Transverse colon (tissue), 4 donors: ENCODE data around the gene EPB41L5. TPM values are rescaled to one million over a fixed set of nuclear protein-coding genes. Genes with fewer than 3 reads are reported as not detected.
A peak's percentile ranks its signal among the peaks of the same experiment; 100 is the strongest.

Source experiments
- DNase-seq: peaks from one replicate; pipeline ENCODE4 v3.0.0-alpha.2; 2019
- H3K27ac ChIP-seq, 4 donors: fragments of 200-600 bp; sonication (generic); 2 replicates each; pipeline ENCODE4 v1.5.1; 2016 to 2018; ENCODE audit warnings: inconsistent platforms in 4 of 4
- H3K27me3 ChIP-seq: fragments of 200-600 bp; sonication (generic); 2 replicates; pipeline ENCODE4 v1.5.1; 2017; ENCODE audit warnings: inconsistent platforms
- H3K36me3 ChIP-seq, 4 donors: fragments of 200-600 bp; sonication (generic); 2 replicates each; pipeline ENCODE4 v1.5.1; 2017 to 2019; ENCODE audit warnings: inconsistent platforms in 4 of 4
- H3K4me1 ChIP-seq, 4 donors: fragments of 200-600 bp; sonication (generic); 2 replicates each; pipeline ENCODE4 v1.5.1; 2017 to 2020; ENCODE audit warnings: inconsistent platforms in 4 of 4
- H3K4me3 ChIP-seq, 4 donors: fragments of 200-600 bp; sonication (generic); 1 replicate in 1 of 4; 2 replicates in 3 of 4; pipeline versions ENCODE4 v1.5.1 to v1.6.1; 2017 to 2019; ENCODE audit warnings: inconsistent platforms in 4 of 4
- H3K9me3 ChIP-seq, 2 donors: fragments of 200-600 bp; sonication (generic); 2 replicates each; pipeline ENCODE4 v1.5.1; 2017 to 2019; ENCODE audit warnings: inconsistent platforms in 2 of 2
- EP300 ChIP-seq: sonication (generic); formaldehyde crosslinking; IDR thresholded peaks from one replicate; pipeline ENCODE4 v1.6.1; 2017; ENCODE audit warnings: antibody characterized with exemption, low read depth
- POLR2A ChIP-seq: fragments of 450-650 bp; IDR thresholded peaks from one replicate; pipeline ENCODE4 v1.6.1; 2016; ENCODE audit warnings: antibody characterized with exemption, mild to moderate bottlenecking, moderate library complexity
- POLR2AphosphoS5 ChIP-seq, 3 donors: sonication (generic); formaldehyde crosslinking; IDR thresholded peaks; one replicate each; pipeline ENCODE4 v1.6.1; 2016; ENCODE audit warnings: antibody characterized with exemption in 3 of 3
- WGBS, 2 donors: methylation state at CpG; one replicate each; pipeline ENCODE4 v1.1.5; 2018; ENCODE audit warnings: low coverage in 1 of 2; 5-methylcytosine and 5-hydroxymethylcytosine counted together
- in situ Hi-C, 4 donors: fragments of 200-750 bp; cut with MboI; loops; one replicate each; pipeline versions ENCODE4 v1.15.0 to v1.15.1; 2017; ENCODE audit warnings: low sequenced_read_pairs in 3 of 4, low pct_ligation_motif_present in 1 of 4, low pct_unique_long_range_greater_than_20kb in 1 of 4
- intact Hi-C: fragments of 100-400 bp; cut with DNase I; formaldehyde crosslinking; loops from one replicate; pipeline ENCODE4 v1.15.1; 2023; ENCODE audit warnings: low total_unique reads
- total RNA-seq, 4 donors: library from RNA; depleted of rRNA; stranded (reverse); fragments of >200 nt; gene quantifications; one replicate each; pipeline ENCODE4 v1.1.0, GENCODE V29; 2016
- TF ChIP-seq, protein P1 (sequence below), 5 experiments: fragments of 200-600 bp in 3 of 5; fragments of 450-650 bp in 2 of 5; sonication (generic) in 3 of 5; IDR thresholded peaks; 1 replicate in 2 of 5; 2 replicates in 3 of 5; pipeline ENCODE4 v1.5.1; 2016 to 2017; ENCODE audit warnings: antibody characterized with exemption in 5 of 5, inconsistent platforms in 3 of 5, mild to moderate bottlenecking in 2 of 5, moderate library complexity in 1 of 5

The EPB41L5 gene
- total RNA-seq, 4 donors from 2014 or later: 11.1 to 36.5 (median 27.6) TPM

DNA sequence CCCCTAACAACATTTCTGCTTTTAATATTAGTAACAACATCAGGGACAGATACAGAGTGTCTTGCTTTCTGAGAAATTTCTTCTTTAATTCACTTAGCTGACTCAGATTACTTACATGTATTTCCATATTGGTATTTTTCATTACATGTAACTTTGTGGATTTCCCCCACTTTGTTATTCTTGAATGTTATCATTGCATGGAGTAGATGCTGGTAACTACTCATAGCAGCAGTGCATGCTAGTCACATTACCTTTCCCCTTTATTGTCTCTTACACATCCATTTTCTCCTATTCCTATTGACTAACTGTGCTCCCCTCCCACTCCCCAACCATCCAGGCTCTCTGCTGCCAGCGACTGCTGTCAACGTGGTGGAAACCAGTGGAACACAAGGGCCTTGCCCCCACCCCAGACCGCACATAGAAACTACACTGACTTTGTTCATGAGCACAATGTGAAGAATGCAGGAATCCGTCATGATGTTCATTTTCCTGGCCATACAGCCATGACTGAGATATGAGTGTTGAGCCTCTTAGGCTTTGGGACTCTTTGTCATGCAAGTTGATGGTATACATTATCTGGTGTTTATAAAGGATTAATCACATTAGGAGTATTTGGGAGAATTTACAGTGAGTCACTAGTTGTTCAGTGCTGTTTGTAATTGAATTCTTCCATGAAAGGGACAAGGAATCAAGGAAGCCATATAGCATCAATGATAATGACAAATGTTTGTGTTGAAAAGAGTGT is 91.0 kb downstream of the EPB41L5 start:
- H3K36me3 ChIP-seq: peaks cover 0 to 11% (median 0%) of the 10 kb centered on the region in 4 donors
- TF ChIP-seq, protein P1, sequence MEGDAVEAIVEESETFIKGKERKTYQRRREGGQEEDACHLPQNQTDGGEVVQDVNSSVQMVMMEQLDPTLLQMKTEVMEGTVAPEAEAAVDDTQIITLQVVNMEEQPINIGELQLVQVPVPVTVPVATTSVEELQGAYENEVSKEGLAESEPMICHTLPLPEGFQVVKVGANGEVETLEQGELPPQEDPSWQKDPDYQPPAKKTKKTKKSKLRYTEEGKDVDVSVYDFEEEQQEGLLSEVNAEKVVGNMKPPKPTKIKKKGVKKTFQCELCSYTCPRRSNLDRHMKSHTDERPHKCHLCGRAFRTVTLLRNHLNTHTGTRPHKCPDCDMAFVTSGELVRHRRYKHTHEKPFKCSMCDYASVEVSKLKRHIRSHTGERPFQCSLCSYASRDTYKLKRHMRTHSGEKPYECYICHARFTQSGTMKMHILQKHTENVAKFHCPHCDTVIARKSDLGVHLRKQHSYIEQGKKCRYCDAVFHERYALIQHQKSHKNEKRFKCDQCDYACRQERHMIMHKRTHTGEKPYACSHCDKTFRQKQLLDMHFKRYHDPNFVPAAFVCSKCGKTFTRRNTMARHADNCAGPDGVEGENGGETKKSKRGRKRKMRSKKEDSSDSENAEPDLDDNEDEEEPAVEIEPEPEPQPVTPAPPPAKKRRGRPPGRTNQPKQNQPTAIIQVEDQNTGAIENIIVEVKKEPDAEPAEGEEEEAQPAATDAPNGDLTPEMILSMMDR (IDR thresholded peaks at IDR 0.05): no peak
- TF ChIP-seq POLR2A (no peak), POLR2AphosphoS5 (IDR thresholded peaks at IDR 0.05) (no peak), EP300 (no peak)
- H3K9me3 ChIP-seq: no peaks in the 10 kb centered on the region
- 88 to 92% methylated on average over 2 to 4 of the region's 4 CpGs for WGBS, 2 donors
- intact Hi-C loops (no loop called here), in situ Hi-C loops (no loop called here)
- H3K27ac ChIP-seq: no peak overlapping the region
- no peak for DNase-seq
- H3K4me1 ChIP-seq: peaks cover 11 to 20% (median 15%) of the 10 kb centered on the region in 4 donors
- no peak overlapping the region for H3K4me3 ChIP-seq
- no peaks in the 10 kb centered on the region for H3K27me3 ChIP-seq

DNA sequence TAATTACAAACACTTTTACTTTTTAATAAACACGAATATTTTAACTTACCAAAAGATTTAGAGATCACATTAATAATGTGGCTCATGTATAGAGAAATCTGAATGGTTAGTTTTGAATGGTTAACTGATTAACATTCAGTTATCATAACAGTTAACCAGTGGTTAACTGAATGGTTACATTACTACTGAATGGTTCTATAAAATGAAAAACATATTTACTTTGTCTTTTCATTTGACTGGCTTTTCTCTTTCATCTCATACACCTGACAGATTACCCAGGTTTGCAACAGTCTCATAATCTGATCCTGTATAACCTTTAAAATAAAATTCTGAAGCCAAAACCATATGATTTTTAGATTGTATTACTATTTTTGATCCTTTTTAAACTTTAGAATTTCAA is 91.9 kb downstream of the EPB41L5 start:
- Histone ChIP-seq H3K4me1 (peaks cover 11 to 29% (median 18%) of the 10 kb centered on the region in 4 donors), H3K9me3 (no peaks in the 10 kb centered on the region), H3K4me3 (no peak overlapping the region), H3K27me3 (no peaks in the 10 kb centered on the region), H3K36me3 (peaks cover 0 to 11% (median 0%) of the 10 kb centered on the region in 4 donors), H3K27ac (no peak overlapping the region)
- WGBS, 2 donors: 36 to 58% methylated on average over 1 of the region's 1 CpG
- intact Hi-C loops: no loop called here
- in situ Hi-C loops: no loop called here
- TF ChIP-seq, protein P1 (IDR thresholded peaks at IDR 0.05): no peak
- TF ChIP-seq POLR2A (no peak), POLR2AphosphoS5 (IDR thresholded peaks at IDR 0.05) (no peak), EP300 (no peak)
- no peak for DNase-seq

DNA sequence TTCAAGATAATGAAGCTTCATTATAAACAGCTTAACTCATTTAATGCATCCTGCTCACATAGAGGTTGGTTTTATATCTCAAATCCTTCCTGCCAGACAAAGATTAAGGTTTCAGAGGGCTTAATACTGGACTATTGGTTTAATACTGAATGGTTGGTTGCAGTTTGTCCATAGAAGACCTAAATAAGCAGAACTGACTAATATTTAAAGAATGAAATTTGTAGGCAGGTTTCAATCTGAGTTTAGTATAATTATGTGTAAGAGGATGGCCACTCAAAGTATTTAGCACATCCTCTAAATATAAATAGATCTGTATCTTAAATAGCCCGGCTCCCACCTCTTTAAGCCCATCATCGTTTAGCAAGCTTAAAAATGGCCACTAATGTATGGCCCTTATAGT is 92.5 kb downstream of the EPB41L5 start:
- H3K4me3 ChIP-seq: no peak overlapping the region
- H3K27me3 ChIP-seq: no peaks in the 10 kb centered on the region
- no peak for DNase-seq
- TF ChIP-seq POLR2A (no peak), EP300 (no peak), POLR2AphosphoS5 (IDR thresholded peaks at IDR 0.05) (no peak)
- TF ChIP-seq, protein P1 (IDR thresholded peaks at IDR 0.05): no peak
- WGBS, 2 donors: 78% methylated on average over 2 of the region's 2 CpGs
- H3K9me3 ChIP-seq: no peaks in the 10 kb centered on the region
- H3K36me3 ChIP-seq: peaks cover 0 to 5% (median 0%) of the 10 kb centered on the region in 4 donors
- in situ Hi-C loops (no loop called here), intact Hi-C loops (no loop called here)
- H3K27ac ChIP-seq: no peak overlapping the region
- H3K4me1 ChIP-seq: peaks cover 11 to 29% (median 18%) of the 10 kb centered on the region in 4 donors

DNA sequence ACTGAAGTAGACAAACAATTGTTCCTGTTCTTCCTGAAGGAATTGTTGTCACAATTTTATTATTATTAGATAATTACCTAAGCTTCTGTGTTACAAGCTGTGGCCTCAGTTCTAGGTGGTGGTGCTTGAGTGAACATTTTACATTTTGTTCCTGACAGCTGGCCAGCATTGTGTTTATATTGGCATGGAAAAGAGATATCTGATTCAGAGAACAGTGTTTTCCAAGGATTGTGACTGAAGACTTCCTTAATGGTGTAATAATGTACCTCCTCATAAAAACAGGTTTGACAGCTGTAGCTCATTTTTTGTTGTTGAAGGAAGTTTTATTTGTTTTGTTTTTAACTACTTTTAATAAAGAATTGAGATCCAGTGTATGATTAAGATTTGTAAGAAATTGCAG is 95.2 kb downstream of the EPB41L5 start:
- in situ Hi-C loops (no loop called here), intact Hi-C loops (no loop called here)
- H3K4me3 ChIP-seq: no peak overlapping the region
- TF ChIP-seq, protein P1 (IDR thresholded peaks at IDR 0.05): no peak
- peak in 2 of 3 donors; percentile 44 to 62 for TF ChIP-seq POLR2AphosphoS5 (IDR thresholded peaks at IDR 0.05)
- peak overlapping the region in 1 of 4 donors; percentile 42 for H3K27ac ChIP-seq
- H3K36me3 ChIP-seq: peaks cover 0 to 2% (median 0%) of the 10 kb centered on the region in 4 donors
- peaks cover 11 to 29% (median 18%) of the 10 kb centered on the region in 4 donors for H3K4me1 ChIP-seq
- no peaks in the 10 kb centered on the region for H3K9me3 ChIP-seq
- no peaks in the 10 kb centered on the region for H3K27me3 ChIP-seq
- DNase-seq: peak; percentile 34
